Measurements from ENCODE around the gene PLEKHH1. TPM values are rescaled to one million over a fixed set of nuclear protein-coding genes. Genes with fewer than 3 reads are reported as not detected.

PLEKHH1 gene
- total RNA-seq, 2 experiments from 2014 or later = 4.8 to 6.7 TPM

- H3K27me3 Mint-ChIP-seq = peaks cover under 1% of the 10 kb centered on the region
- no peaks in the 10 kb centered on the region for H3K36me3 Mint-ChIP-seq (ENCODE audit: low read depth)
- no peaks in the 10 kb centered on the region for H3K9me3 Mint-ChIP-seq
- H3K4me3 Mint-ChIP-seq = peak overlapping the region; percentile 78
- ChIA-PET POLR2A (no interaction called here), CTCF (interaction anchor here (0.9 to 6.0 kb wide), 7 partner anchors 12 to 86 kb away, joined by 3 to 33 read pairs (median 4); partner anchors contain the start of gene PLEKHH1)
- ATAC-seq = no peak
- intact Hi-C loops (cut with micrococcal nuclease) = no loop called here
- DNase-seq = no peak
- TF ChIP-seq CTCF (IDR thresholded peaks at IDR 0.05) = no peak
- H3K4me1 Mint-ChIP-seq (ENCODE audit: low read depth) = peaks cover 32% of the 10 kb centered on the region
- H3K27ac Mint-ChIP-seq = no peak overlapping the region
Observed at GRCh38 chr14:67513631-67514108, 19.4 kb upstream of the PLEKHH1 start.

- Mint-ChIP-seq H3K9me3 (no peaks in the 10 kb centered on the region), H3K4me1 (ENCODE audit: low read depth) (peaks cover 32% of the 10 kb centered on the region), H3K27me3 (peaks cover 2% of the 10 kb centered on the region), H3K36me3 (ENCODE audit: low read depth) (no peaks in the 10 kb centered on the region), H3K27ac (peak overlapping the region; percentile 74), H3K4me3 (peak overlapping the region; percentile 78)
- ATAC-seq = no peak
- DNase-seq = no peak
- ChIA-PET POLR2A (interaction anchor here (0.7 to 1.3 kb wide), 2 partner anchors 10 to 17 kb away, joined by 3 read pairs; no protein-coding TSS in a partner anchor), CTCF (interaction anchor here (1.0 to 6.0 kb wide), 4 partner anchors 12 to 87 kb away, joined by 3 to 33 read pairs (median 15); no protein-coding TSS in a partner anchor)
- no peak for TF ChIP-seq CTCF (IDR thresholded peaks at IDR 0.05)
- intact Hi-C loops (cut with micrococcal nuclease) = no loop called here
Observed at GRCh38 chr14:67514203-67514607, 18.9 kb upstream of the PLEKHH1 start.

- H3K4me3 Mint-ChIP-seq = peak overlapping the region; percentile 78
- TF ChIP-seq CTCF (IDR thresholded peaks at IDR 0.05) = no peak
- intact Hi-C loops (cut with micrococcal nuclease) = no loop called here
- ChIA-PET CTCF (interaction anchor here (5.3 to 6.0 kb wide), 2 partner anchors 11 to 88 kb away, joined by 26 to 33 read pairs; no protein-coding TSS in a partner anchor), POLR2A (interaction anchor here (0.6 to 1.3 kb wide), 3 partner anchors 10 to 27 kb away, joined by 3 to 4 read pairs (median 3); partner anchors contain the start of gene TMEM229B)
- peaks cover 32% of the 10 kb centered on the region for H3K4me1 Mint-ChIP-seq (ENCODE audit: low read depth)
- H3K36me3 Mint-ChIP-seq (ENCODE audit: low read depth) = no peaks in the 10 kb centered on the region
- H3K9me3 Mint-ChIP-seq = no peaks in the 10 kb centered on the region
- peak; percentile 63 for ATAC-seq
- H3K27me3 Mint-ChIP-seq = peaks cover 2% of the 10 kb centered on the region
- DNase-seq = peak; percentile 43
- peak overlapping the region; percentile 74 for H3K27ac Mint-ChIP-seq
Observed at GRCh38 chr14:67514650-67515385, 18.3 kb upstream of the PLEKHH1 start.

- H3K4me3 Mint-ChIP-seq = peak overlapping the region; percentile 59
- no peak overlapping the region for H3K27ac Mint-ChIP-seq
- H3K9me3 Mint-ChIP-seq = no peaks in the 10 kb centered on the region
- intact Hi-C loops (cut with micrococcal nuclease) = no loop called here
- no peak for TF ChIP-seq CTCF (IDR thresholded peaks at IDR 0.05)
- ChIA-PET POLR2A (interaction anchor here (0.6 to 1.3 kb wide), 2 partner anchors 9 to 27 kb away, joined by 3 to 4 read pairs; partner anchors contain the start of gene TMEM229B), CTCF (interaction anchor here (1.2 to 6.0 kb wide), 5 partner anchors 7 to 88 kb away, joined by 3 to 32 read pairs (median 18); partner anchors contain the start of gene TMEM229B)
- H3K4me1 Mint-ChIP-seq (ENCODE audit: low read depth) = peaks cover 30% of the 10 kb centered on the region
- ATAC-seq = peak; percentile 74
- no peaks in the 10 kb centered on the region for H3K36me3 Mint-ChIP-seq (ENCODE audit: low read depth)
- H3K27me3 Mint-ChIP-seq = peaks cover 2% of the 10 kb centered on the region
- DNase-seq = peak; percentile 53
Observed at GRCh38 chr14:67515386-67516079, 17.6 kb upstream of the PLEKHH1 start.
